Measurements from ENCODE around the gene ARHGAP24. TPM values are rescaled to one million over a fixed set of nuclear protein-coding genes. Genes with fewer than 3 reads are reported as not detected.

The ARHGAP24 gene
- total and polyA plus RNA-seq, 2 donors (not counting 3 experiments of a cell fraction or from before 2014, with no cell fraction given) = 52.1 to 79.4 TPM

- peak overlapping the region; percentile 67 for H3K27ac ChIP-seq (ENCODE audit: insufficient read depth, low read depth, low read length)
- no peaks in the 10 kb centered on the region for H3K36me3 ChIP-seq (ENCODE audit: control insufficient read depth in 2 of 2, extremely low read depth in 1 of 2, insufficient read depth in 2 of 2, low read length in 2 of 2)
- POLR2A ChIA-PET = no interaction called here
- peak overlapping the region; percentile 82 for H3K4me2 ChIP-seq (ENCODE audit: insufficient read depth, low read length)
- H3K4me1 ChIP-seq (ENCODE audit: control insufficient read depth, extremely low read depth, insufficient read depth, low read length) = peaks cover 46% of the 10 kb centered on the region
- no peaks in the 10 kb centered on the region for H3K9me1 ChIP-seq (replicated peaks; ENCODE audit: control insufficient read depth, extremely low read depth, insufficient read depth, low read length)
- BruUV-seq (replicated peaks) = no TSS peak
- peaks cover 100% of the 10 kb centered on the region for H3K79me2 ChIP-seq (ENCODE audit: control insufficient read depth, insufficient read depth, low read length)
- TF ChIP-seq MYC (IDR thresholded peaks at IDR 0.05; ENCODE audit: low read depth, low read length) (no peak), POLR2A (IDR thresholded peaks at IDR 0.05; ENCODE audit: low read depth, low read length) (no peak), GATA2 (IDR thresholded peaks at IDR 0.05; ENCODE audit: insufficient read depth, insufficient read length, low read depth, low read length) (peak; percentile 14)
- no peaks in the 10 kb centered on the region for H3K9me3 ChIP-seq (replicated peaks; ENCODE audit: control insufficient read depth, insufficient read depth, low read length)
- FAIRE-seq (no peak), DNase-seq (ENCODE audit: low read depth, low spot score) (peak; percentile 67)
- no peaks in the 10 kb centered on the region for H3K27me3 ChIP-seq (ENCODE audit: control insufficient read depth in 2 of 2, insufficient read depth in 2 of 2, low read length in 2 of 2)
- peak overlapping the region; percentile 12 for H3K9ac ChIP-seq (replicated peaks; ENCODE audit: extremely low read depth, insufficient read depth, low read length)
- CTCF ChIA-PET = interaction anchor here (0.9 to 1.7 kb wide), 8 partner anchors 10 to 146 kb away, joined by 3 to 16 read pairs (median 4); no protein-coding TSS in a partner anchor
- dilution Hi-C loops (cut with MboI; ENCODE audit: extremely low pct_ligation_motif_present, low sequenced_read_pairs) = no loop called here
- H4K20me1 ChIP-seq (replicated peaks; ENCODE audit: control insufficient read depth, extremely low read depth, insufficient read depth, low read length) = no peaks in the 10 kb centered on the region
- no peak overlapping the region for H3K4me3 ChIP-seq (replicated peaks in 1 of 3; ENCODE audit: insufficient read depth in 1 of 3, low read depth in 1 of 3, low read length in 3 of 3)
- H2AFZ ChIP-seq (ENCODE audit: low read depth, low read length) = no peak overlapping the region
- intact Hi-C loops (cut with micrococcal nuclease) = loop anchor here (1.0 kb wide), 2 partner anchors 11 to 16 kb away; no protein-coding TSS in a partner anchor
Measured at GRCh38 chr4:85823295-85823694, 348.3 kb downstream of the ARHGAP24 start.

GRCh38 chr4:85824166-85824945 is 349.4 kb downstream of the ARHGAP24 start:
- Histone ChIP-seq H3K4me2 (ENCODE audit: insufficient read depth, low read length) (peak overlapping the region; percentile 82), H3K4me3 (replicated peaks in 1 of 3; ENCODE audit: insufficient read depth in 1 of 3, low read depth in 1 of 3, low read length in 3 of 3) (peak overlapping the region in 1 of 3 experiments; percentile 17), H3K36me3 (ENCODE audit: control insufficient read depth in 2 of 2, extremely low read depth in 1 of 2, insufficient read depth in 2 of 2, low read length in 2 of 2) (no peaks in the 10 kb centered on the region), H3K9me1 (replicated peaks; ENCODE audit: control insufficient read depth, extremely low read depth, insufficient read depth, low read length) (no peaks in the 10 kb centered on the region), H2AFZ (ENCODE audit: low read depth, low read length) (no peak overlapping the region), H3K79me2 (ENCODE audit: control insufficient read depth, insufficient read depth, low read length) (peaks cover 99% of the 10 kb centered on the region), H3K27ac (ENCODE audit: insufficient read depth, low read depth, low read length) (peak overlapping the region; percentile 46), H4K20me1 (replicated peaks; ENCODE audit: control insufficient read depth, extremely low read depth, insufficient read depth, low read length) (peaks cover under 1% of the 10 kb centered on the region), H3K9ac (replicated peaks; ENCODE audit: extremely low read depth, insufficient read depth, low read length) (peak overlapping the region; percentile 26), H3K9me3 (replicated peaks; ENCODE audit: control insufficient read depth, insufficient read depth, low read length) (no peaks in the 10 kb centered on the region), H3K27me3 (ENCODE audit: control insufficient read depth in 2 of 2, insufficient read depth in 2 of 2, low read length in 2 of 2) (no peaks in the 10 kb centered on the region), H3K4me1 (ENCODE audit: control insufficient read depth, extremely low read depth, insufficient read depth, low read length) (peaks cover 48% of the 10 kb centered on the region)
- intact Hi-C loops (cut with micrococcal nuclease) (no loop called here), dilution Hi-C loops (cut with MboI; ENCODE audit: extremely low pct_ligation_motif_present, low sequenced_read_pairs) (no loop called here)
- BruUV-seq (replicated peaks) = no TSS peak
- DNase-seq (ENCODE audit: low read depth, low spot score) (peak; percentile 68), FAIRE-seq (no peak)
- CTCF ChIA-PET = interaction anchor here (0.6 to 2.0 kb wide), 10 partner anchors 12 to 211 kb away, joined by 3 to 16 read pairs (median 4); no protein-coding TSS in a partner anchor
- TF ChIP-seq POLR2AphosphoS5 (IDR thresholded peaks at IDR 0.05; ENCODE audit: insufficient read depth, low read depth, low read length) = no peak
- no peak for TF ChIP-seq CTCF (IDR thresholded peaks at IDR 0.05; ENCODE audit: extremely low read depth in 1 of 2, insufficient read depth in 1 of 2, low read depth in 1 of 2, low read length in 2 of 2)
- no peak for TF ChIP-seq MYC (IDR thresholded peaks at IDR 0.05; ENCODE audit: low read depth, low read length)
- no peak for TF ChIP-seq EZH2 (IDR thresholded peaks at IDR 0.05; ENCODE audit: borderline replicate concordance, low read depth, low read length, severe bottlenecking)
- no peak for TF ChIP-seq GATA2 (IDR thresholded peaks at IDR 0.05; ENCODE audit: insufficient read depth, insufficient read length, low read depth, low read length)
- TF ChIP-seq MAX (IDR thresholded peaks at IDR 0.05; ENCODE audit: insufficient read depth, insufficient read length) = no peak
- no peak for TF ChIP-seq POLR2A (IDR thresholded peaks at IDR 0.05; ENCODE audit: low read depth, low read length)
- TF ChIP-seq JUN (IDR thresholded peaks at IDR 0.05; ENCODE audit: borderline replicate concordance, insufficient read depth, insufficient read length, low read depth) = no peak
- TF ChIP-seq FOS (IDR thresholded peaks at IDR 0.05; ENCODE audit: borderline replicate concordance, insufficient read depth, low read length) = no peak
- POLR2A ChIA-PET = no interaction called here

Data from endothelial cell of umbilical vein (primary cell).